Large intestine (tissue), 3 donors: ENCODE results near the gene TMEM44. TPM values are rescaled to one million over a fixed set of nuclear protein-coding genes. Genes with fewer than 3 reads are reported as not detected.

Experiments
- DNase-seq, 2 donors: peaks; one replicate each; pipeline versions ENCODE4 v3.0.0 to v3.0.0-alpha.2; 2013
- H3K27ac ChIP-seq: one replicate; pipeline ENCODE4 v1.5.1; 2013; ENCODE audit warnings: low read length
- H3K27me3 ChIP-seq: 2 replicates; pipeline ENCODE4 v1.6.1; 2013; ENCODE audit warnings: low read length; ENCODE audit not compliant: control insufficient read depth, insufficient read depth
- H3K36me3 ChIP-seq: 2 replicates; pipeline ENCODE4 v1.6.1; 2013; ENCODE audit warnings: low read length; ENCODE audit not compliant: control insufficient read depth, insufficient read depth
- H3K4me1 ChIP-seq: one replicate; pipeline ENCODE4 v1.6.1; 2013; ENCODE audit warnings: low read length; ENCODE audit not compliant: control insufficient read depth, insufficient read depth
- H3K4me3 ChIP-seq: one replicate; pipeline ENCODE4 v1.5.1; 2013; ENCODE audit warnings: low read length
- H3K9me3 ChIP-seq: one replicate; pipeline ENCODE4 v1.6.1; 2013; ENCODE audit warnings: mild to moderate bottlenecking, low read depth, low read length, moderate library complexity; ENCODE audit not compliant: control insufficient read depth
- WGBS: methylation state at CpG from one replicate; pipeline ENCODE4 v1.1.5; 2013; ENCODE audit warnings: low lambda C conversion rate; ENCODE audit not compliant: insufficient coverage; 5-methylcytosine and 5-hydroxymethylcytosine counted together
- polyA plus RNA-seq: library from polyadenylated mRNA; unstranded; fragments of 120-200 nt; gene quantifications from one replicate; pipeline ENCODE4 v1.2.1, GENCODE V29; 2013

TMEM44 gene
- polyA plus RNA-seq, 1 donor = 18.5 TPM

DNA sequence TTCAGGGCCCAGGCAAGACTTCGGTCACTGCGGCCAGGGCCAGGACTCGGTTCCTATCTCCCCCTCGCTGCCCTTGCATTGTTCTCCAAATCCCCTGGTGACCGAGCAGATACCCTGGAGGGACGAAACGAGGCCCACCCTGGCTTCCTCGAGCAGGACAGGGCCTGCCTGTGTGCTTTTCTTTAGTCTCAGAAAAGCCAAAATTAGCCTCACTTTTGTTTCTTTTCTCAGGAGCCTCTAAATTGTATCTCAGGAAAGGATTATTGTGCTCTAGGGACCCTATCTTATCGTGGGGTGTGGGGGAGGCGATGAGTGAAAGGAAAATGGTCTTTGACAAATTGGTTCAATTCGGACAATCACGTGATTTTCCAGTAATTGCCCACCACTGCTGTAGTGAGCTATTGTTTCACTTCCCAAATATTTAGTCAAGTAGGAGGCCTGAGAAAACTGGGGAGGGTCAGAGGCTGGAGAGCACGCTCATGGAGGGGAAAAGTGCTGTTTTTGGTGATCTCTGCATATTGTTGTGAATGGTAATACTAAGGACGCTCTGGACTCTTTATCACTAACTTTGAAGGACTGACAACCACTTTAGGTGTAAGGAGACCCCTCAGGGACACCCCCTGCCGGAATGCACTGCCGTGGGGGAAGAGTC lies 61.6 kb downstream of the TMEM44 start:
- H3K27ac ChIP-seq = no peak overlapping the region
- H3K36me3 ChIP-seq = no peaks in the 10 kb centered on the region
- no peak overlapping the region for H3K4me3 ChIP-seq
- 92% methylated on average over 2 of the region's 16 CpGs for WGBS
- peaks cover 6% of the 10 kb centered on the region for H3K27me3 ChIP-seq
- peaks cover 7% of the 10 kb centered on the region for H3K4me1 ChIP-seq
- H3K9me3 ChIP-seq = no peaks in the 10 kb centered on the region
- no peak for DNase-seq

DNA sequence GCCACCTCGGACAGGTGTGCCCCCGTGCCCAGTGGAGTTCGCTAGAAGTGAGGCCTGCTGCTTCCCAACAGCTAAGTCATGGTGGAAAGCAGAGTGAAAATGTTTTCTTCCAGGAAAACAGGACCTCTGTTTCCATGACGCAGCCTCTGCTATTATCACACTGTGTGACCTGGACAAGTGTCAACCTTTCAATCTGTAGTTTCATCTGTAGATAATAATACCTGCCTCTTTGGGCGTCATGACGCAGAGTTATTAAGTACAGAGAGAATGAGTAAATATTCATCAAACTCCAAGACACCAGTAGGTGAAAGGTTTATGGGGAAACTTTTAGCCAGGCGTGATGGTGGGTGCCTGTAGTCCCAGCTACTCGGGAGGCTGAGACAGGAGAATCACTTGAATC lies 62.3 kb downstream of the TMEM44 start:
- peaks cover 6% of the 10 kb centered on the region for H3K27me3 ChIP-seq
- H3K4me3 ChIP-seq = no peak overlapping the region
- H3K27ac ChIP-seq = no peak overlapping the region
- no CpG with 5 or more reads among the region's 8 CpGs for WGBS
- peaks cover 7% of the 10 kb centered on the region for H3K4me1 ChIP-seq
- DNase-seq = no peak
- H3K9me3 ChIP-seq = no peaks in the 10 kb centered on the region
- no peaks in the 10 kb centered on the region for H3K36me3 ChIP-seq

DNA sequence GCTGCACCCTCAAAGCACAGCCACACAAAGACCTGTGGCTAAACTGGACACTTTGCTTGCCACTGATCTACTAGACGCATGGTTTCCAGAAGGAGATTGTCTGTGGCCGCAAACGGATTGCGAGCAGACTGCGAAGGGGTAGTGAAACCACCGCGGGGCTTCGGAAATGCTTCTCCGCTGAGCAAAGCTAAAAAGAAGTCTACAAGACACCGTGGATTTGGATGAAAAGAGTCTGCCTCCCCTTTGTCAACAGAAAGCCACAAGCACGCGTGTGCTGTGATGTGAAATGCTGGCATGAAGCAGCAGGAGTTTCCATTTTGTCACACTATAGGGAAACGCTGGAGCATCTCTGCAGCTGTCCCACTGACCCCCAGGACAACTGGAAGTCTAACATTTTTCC lies 63.0 kb downstream of the TMEM44 start:
- 80% methylated on average over 2 of the region's 13 CpGs for WGBS
- Histone ChIP-seq H3K9me3 (no peaks in the 10 kb centered on the region), H3K4me3 (no peak overlapping the region), H3K27me3 (peaks cover 6% of the 10 kb centered on the region), H3K27ac (no peak overlapping the region), H3K4me1 (peaks cover 7% of the 10 kb centered on the region), H3K36me3 (no peaks in the 10 kb centered on the region)
- no peak for DNase-seq

DNA sequence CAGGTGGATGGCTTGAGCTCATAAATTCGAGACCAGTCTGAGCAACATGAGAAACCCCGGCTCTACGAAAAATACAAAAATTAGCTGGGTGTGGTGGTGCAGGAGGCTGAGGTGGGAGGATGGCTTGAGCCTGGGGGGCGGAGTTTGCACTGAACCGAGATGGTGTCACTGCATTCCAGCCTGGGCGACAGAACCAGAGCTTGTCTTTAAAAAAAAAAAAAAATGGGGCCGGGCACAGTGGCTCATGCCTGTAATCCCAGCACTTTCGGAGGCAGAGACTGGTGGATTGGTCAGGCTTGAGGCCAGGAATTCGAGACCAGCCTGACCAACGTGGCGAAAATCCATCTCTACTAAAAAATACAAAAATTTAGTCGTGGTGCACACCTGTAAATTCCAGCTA lies 64.0 kb downstream of the TMEM44 start:
- peaks cover 7% of the 10 kb centered on the region for H3K4me1 ChIP-seq
- peaks cover 6% of the 10 kb centered on the region for H3K27me3 ChIP-seq
- no peak overlapping the region for H3K4me3 ChIP-seq
- no peak overlapping the region for H3K27ac ChIP-seq
- no peaks in the 10 kb centered on the region for H3K36me3 ChIP-seq
- no peaks in the 10 kb centered on the region for H3K9me3 ChIP-seq
- DNase-seq = no peak
- WGBS = no CpG with 5 or more reads among the region's 12 CpGs

DNA sequence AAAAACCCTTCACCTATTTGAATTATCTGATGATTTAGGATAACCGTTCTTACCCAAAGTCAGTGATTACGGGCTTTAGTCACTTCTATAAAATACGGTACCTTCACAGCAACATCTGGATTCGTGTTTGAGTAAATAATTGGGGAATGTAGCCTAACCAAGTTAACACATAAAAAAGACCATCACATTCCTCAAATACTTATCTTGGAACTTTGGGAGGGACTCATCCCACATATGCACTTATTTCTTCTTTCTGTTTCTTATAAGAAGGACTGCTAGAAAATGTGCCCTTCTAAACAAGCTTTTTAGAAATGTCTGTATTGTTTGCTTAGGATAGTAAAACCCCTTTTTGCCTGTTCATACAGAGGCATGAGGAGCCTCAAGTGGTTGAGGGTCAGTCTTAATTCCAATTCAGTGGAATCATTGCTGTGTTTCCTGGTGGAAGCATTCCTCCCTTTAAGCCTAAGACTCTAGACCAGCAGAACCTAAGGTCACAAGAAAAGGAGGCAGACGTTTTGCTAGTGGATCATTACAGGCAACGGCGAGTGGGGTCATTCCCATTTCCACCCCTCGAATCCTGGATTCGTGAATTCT lies 67.5 kb downstream of the TMEM44 start:
- no peak for DNase-seq
- H3K9me3 ChIP-seq = no peaks in the 10 kb centered on the region
- H3K27me3 ChIP-seq = no peaks in the 10 kb centered on the region
- H3K27ac ChIP-seq = no peak overlapping the region
- no peaks in the 10 kb centered on the region for H3K36me3 ChIP-seq
- no peak overlapping the region for H3K4me3 ChIP-seq
- WGBS = no CpG with 5 or more reads among the region's 9 CpGs
- no peaks in the 10 kb centered on the region for H3K4me1 ChIP-seq

DNA sequence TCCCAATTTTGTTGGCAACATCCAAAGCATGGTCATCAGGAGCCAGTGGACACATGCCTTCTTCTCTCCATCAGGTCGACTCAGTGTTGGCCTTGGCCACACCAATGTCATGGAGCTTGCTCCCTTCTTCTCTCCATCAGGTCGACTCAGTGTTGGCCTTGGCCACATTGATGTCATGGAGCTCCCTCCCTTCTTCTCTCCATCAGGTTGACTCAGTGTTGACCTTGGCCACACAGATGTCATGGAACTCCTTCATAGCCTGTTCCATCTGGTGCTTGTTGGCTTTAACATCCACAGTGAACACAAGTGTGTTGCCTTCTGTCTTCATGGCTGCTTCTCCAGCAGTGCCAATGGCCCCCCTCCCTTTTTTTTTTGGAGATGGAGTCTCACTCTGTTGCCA lies 70.2 kb downstream of the TMEM44 start:
- H3K9me3 ChIP-seq = no peaks in the 10 kb centered on the region
- no peaks in the 10 kb centered on the region for H3K4me1 ChIP-seq
- no peak for DNase-seq
- H3K36me3 ChIP-seq = no peaks in the 10 kb centered on the region
- no peak overlapping the region for H3K27ac ChIP-seq
- H3K27me3 ChIP-seq = no peaks in the 10 kb centered on the region
- no CpG with 5 or more reads among the region's 2 CpGs for WGBS
- no peak overlapping the region for H3K4me3 ChIP-seq

DNA sequence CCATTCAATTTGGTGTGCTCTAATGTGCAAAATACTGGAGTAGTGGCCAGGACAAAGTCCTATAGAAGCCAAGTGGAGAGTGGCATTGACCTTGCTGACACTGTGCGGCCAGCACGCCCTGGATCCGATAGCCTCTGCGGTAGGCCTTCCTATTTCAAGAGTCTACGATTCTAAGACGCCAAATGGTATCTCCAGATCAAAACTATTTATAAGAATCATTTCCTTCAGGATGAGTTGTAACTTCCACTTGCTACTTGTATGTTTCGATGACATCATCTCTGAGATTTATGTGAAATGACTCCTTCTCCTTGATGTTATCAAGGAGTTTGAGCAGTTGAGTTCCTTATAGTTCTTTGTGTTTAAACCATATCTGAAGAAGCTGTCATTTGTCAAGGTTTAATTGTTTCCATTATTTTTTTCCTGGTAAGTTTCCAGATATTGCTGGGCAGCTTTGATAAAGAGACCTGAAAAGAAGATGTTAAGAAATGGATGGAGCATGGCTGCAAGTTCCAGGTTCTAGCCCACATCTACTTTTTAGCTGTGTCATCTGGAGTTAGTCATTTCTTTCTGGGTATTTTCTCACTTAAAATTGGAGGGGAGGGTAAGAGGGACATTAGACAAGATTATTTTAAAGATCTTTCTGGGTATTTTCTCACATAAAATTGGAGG lies 71.8 kb downstream of the TMEM44 start:
- no peak overlapping the region for H3K4me3 ChIP-seq
- no CpG with 5 or more reads among the region's 7 CpGs for WGBS
- H3K9me3 ChIP-seq = no peaks in the 10 kb centered on the region
- H3K27me3 ChIP-seq = no peaks in the 10 kb centered on the region
- H3K27ac ChIP-seq = no peak overlapping the region
- H3K36me3 ChIP-seq = no peaks in the 10 kb centered on the region
- H3K4me1 ChIP-seq = no peaks in the 10 kb centered on the region
- DNase-seq = no peak

DNA sequence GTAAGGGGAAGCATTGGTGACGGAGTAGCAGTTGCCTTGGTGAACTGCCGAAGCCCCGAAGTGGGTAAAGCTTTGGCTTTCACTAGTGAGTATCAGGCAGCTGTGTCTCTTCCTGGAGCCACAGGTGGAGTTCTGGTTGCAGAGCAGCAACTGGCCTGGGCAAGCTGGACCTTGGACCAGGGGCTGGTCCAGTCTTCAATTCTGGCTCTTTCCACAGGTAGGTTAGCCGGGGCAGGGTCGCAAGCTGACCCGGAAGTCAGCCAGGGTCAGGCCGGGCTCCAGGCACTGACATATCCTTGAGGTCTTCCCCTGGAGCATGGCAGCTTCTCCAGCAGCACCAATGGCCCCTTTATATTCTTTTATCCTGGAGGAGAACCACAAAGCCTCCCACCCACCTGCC lies 73.2 kb downstream of the TMEM44 start:
- no peaks in the 10 kb centered on the region for H3K36me3 ChIP-seq
- DNase-seq = no peak
- no peaks in the 10 kb centered on the region for H3K27me3 ChIP-seq
- no peak overlapping the region for H3K27ac ChIP-seq
- no peak overlapping the region for H3K4me3 ChIP-seq
- no peaks in the 10 kb centered on the region for H3K4me1 ChIP-seq
- no peaks in the 10 kb centered on the region for H3K9me3 ChIP-seq
- WGBS = no CpG with 5 or more reads among the region's 7 CpGs

DNA sequence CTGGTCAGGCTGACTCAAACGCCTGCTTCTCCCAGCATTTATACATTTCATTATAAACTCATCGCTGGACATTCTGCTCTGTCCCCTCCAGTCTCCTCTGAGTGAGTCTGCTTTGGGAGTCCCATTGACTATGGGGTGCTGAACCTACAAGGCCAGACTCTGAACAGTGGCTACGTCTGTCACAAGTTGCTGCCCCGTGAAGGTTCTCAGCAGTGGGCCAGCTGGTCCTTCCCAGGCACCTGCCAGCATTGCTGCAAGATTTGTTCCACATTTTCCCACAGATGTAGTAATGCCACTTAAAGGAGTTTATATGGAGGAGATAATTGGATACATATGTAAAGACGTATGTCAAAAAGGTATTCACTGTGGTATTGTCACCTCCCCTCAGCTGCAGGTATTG lies 73.7 kb downstream of the TMEM44 start:
- Histone ChIP-seq H3K4me1 (no peaks in the 10 kb centered on the region), H3K4me3 (no peak overlapping the region), H3K27me3 (no peaks in the 10 kb centered on the region), H3K36me3 (no peaks in the 10 kb centered on the region), H3K9me3 (no peaks in the 10 kb centered on the region), H3K27ac (no peak overlapping the region)
- no peak for DNase-seq
- no CpG with 5 or more reads among the region's 5 CpGs for WGBS

DNA sequence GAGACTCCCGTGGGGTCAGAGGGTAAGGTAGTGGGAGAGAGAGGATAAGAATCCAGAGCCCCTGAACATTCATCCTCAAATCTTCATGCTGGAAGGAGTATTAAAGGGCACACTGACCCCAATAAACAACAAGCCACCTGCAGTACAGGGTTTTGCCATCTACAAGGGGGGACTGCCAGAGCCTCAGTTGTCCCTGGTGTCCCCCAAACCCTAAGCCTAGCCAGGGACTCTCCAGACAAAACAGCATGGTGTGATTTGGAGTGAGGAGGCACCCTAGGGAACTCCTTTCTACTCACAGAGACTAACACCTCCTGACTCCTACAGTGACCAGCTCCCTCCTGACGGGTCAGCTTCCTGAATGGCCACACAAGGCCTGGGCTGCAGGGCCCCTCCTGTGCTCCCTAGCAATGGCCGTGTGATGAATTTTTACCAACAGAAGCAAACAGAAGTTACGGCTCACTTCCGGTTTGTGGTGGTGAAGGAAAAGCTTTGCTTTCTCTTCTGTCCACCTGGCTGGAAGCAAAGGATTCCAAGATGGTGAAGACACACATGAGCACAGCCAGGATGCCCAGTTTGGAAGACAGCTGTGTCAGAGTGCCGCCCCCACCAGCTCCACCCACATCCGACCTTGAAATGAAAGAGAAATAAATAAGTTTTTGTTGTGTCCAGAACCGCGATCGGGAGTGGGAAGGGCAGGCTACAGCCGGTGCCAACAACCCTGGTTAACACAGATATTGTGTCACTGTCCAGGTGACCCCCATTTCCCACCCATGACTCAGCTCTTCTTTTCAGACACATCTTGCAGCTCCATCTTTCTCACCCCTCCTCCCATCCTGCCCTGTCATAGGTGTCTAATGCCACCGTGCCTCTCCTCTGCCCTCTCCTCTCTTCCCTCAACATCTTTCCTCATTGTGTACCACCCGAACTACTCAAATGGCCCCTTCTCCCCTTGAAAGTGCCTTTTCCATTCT lies 76.8 kb downstream of the TMEM44 start:
- 94% methylated on average over 2 of the region's 13 CpGs for WGBS
- no peak overlapping the region for H3K27ac ChIP-seq
- DNase-seq = no peak

More for the DNA sequence above, 76.8 kb downstream of the TMEM44 start:
- no peaks in the 10 kb centered on the region for H3K4me1 ChIP-seq
- no peaks in the 10 kb centered on the region for H3K9me3 ChIP-seq
- H3K27me3 ChIP-seq = no peaks in the 10 kb centered on the region
- H3K4me3 ChIP-seq = no peak overlapping the region
- H3K36me3 ChIP-seq = no peaks in the 10 kb centered on the region
